ENCODE measurements around the gene ZNF823.
"Not testable (repeated sequence)": the region's sequence is repeated elsewhere in the genome, so short reads cannot be mapped to it uniquely, and the experiment has no call there.

- not testable (repeated sequence) for TF ChIP-seq CTCF (IDR thresholded peaks at IDR 0.05); EZH2 (IDR thresholded peaks at IDR 0.05; ENCODE audit: borderline replicate concordance, insufficient read depth, low read depth, low read length, poor library complexity, severe bottlenecking)
Measured at GRCh38 chr19:11676661-11677600, 61.8 kb downstream of the ZNF823 start.

All from B cell (primary cell).